A549 (cell line): ENCODE data around the gene SEPTIN2. TPM values are rescaled to one million over a fixed set of nuclear protein-coding genes. Genes with fewer than 3 reads are reported as not detected.

Source experiments
- ATAC-seq, 2 experiments: fragments of 200-7000 bp in 1 of 2; fragments of >200 bp in 1 of 2; cut with Nextera tagmentation in 1 of 2; cut with Tn5 transposase in 1 of 2; 3 replicates each; pipeline versions ENCODE4 v1.8.0 to v1.9.1; 2018 to 2020; ENCODE audit warnings: mild to moderate bottlenecking in 1 of 2, moderate library complexity in 1 of 2
- CTCF ChIA-PET: fragments of 300-600 bp; sonication (Branson Sonifier 250); formaldehyde crosslinking; extraction: SDS; loops from one replicate; lab custom pipeline; 2021; ENCODE audit warnings: antibody characterized with exemption, inconsistent platforms; lab: Yijun Ruan, JAX
- POLR2A ChIA-PET: fragments of 350-600 bp; formaldehyde crosslinking; extraction: SDS; loops from one replicate; lab custom pipeline; 2021; ENCODE audit warnings: antibody characterized with exemption, inconsistent platforms; lab: Yijun Ruan, JAX
- DNase-seq, 2 experiments: peaks; one replicate each; pipeline versions ENCODE4 v3.0.0 to v3.0.0-alpha.2; 2011 to 2016; ENCODE audit warnings: low read depth in 1 of 2, low spot score in 1 of 2
- FAIRE-seq: peaks from 2 replicates; lab custom pipeline; 2011; peaks lifted over from hg19 to GRCh38; lab: Jason Lieb, UNC
- H3K27ac ChIP-seq, 2 experiments: fragments of >200 bp; sonication (Bioruptor Twin); formaldehyde crosslinking; 3 replicates each; pipeline ENCODE4 v1.5.1; 2016 to 2017
- H3K4me1 ChIP-seq: fragments of >200 bp; sonication (Bioruptor Twin); formaldehyde crosslinking; 3 replicates; pipeline ENCODE4 v1.6.1; 2016
- H3K4me2 ChIP-seq: fragments of >200 bp; sonication (Bioruptor Twin); formaldehyde crosslinking; 3 replicates; pipeline ENCODE4 v1.6.1; 2016
- H3K4me3 ChIP-seq: fragments of >200 bp; sonication (Bioruptor Twin); formaldehyde crosslinking; 3 replicates; pipeline ENCODE4 v1.5.1; 2016
- H3K9me3 ChIP-seq: fragments of >200 bp; sonication (Bioruptor Twin); formaldehyde crosslinking; 3 replicates; pipeline ENCODE4 v1.6.1; 2016
- BCL3 ChIP-seq: fragments of >200 bp; sonication (Bioruptor Twin); formaldehyde crosslinking; IDR thresholded peaks from 3 replicates; pipeline ENCODE4 v1.6.1; 2016
- CBX8 ChIP-seq: fragments of 200-600 bp; sonication (generic); IDR thresholded peaks from 2 replicates; pipeline ENCODE4 v1.6.1; 2016
- EHF ChIP-seq: fragments of 250-450 bp; sonication (Bioruptor Pico); IDR thresholded peaks from 2 replicates; pipeline ENCODE4 v1.5.0; 2020; ENCODE audit warnings: mild to moderate bottlenecking
- FOSB ChIP-seq: fragments of 250-450 bp; sonication (Bioruptor Pico); IDR thresholded peaks from 2 replicates; pipeline ENCODE4 v1.5.0; 2020; ENCODE audit warnings: mild to moderate bottlenecking, moderate library complexity
- FOSL2 ChIP-seq, 2 experiments: fragments of 450-650 bp in 1 of 2; fragments of >200 bp in 1 of 2; sonication (Bioruptor Twin) in 1 of 2; formaldehyde crosslinking; IDR thresholded peaks; 2 replicates each; pipeline versions ENCODE4 v1.5.0 to v1.6.1; 2016 to 2020; ENCODE audit warnings: mild to moderate bottlenecking in 1 of 2, moderate library complexity in 1 of 2
- FOXS1 ChIP-seq: fragments of 250-450 bp; sonication (Bioruptor Pico); IDR thresholded peaks from 2 replicates; pipeline ENCODE4 v1.5.0; 2020; ENCODE audit warnings: mild to moderate bottlenecking, moderate library complexity
- GATA3 ChIP-seq: IDR thresholded peaks from 2 replicates; pipeline ENCODE4 v1.6.1; 2012; ENCODE audit warnings: borderline replicate concordance
- HDAC2 ChIP-seq: fragments of 200-600 bp; sonication (generic); IDR thresholded peaks from 2 replicates; pipeline ENCODE4 v1.6.1; 2016
- HES2 ChIP-seq: fragments of >200 bp; sonication (Bioruptor Twin); formaldehyde crosslinking; IDR thresholded peaks from 2 replicates; pipeline ENCODE4 v1.6.1; 2016
- HEYL ChIP-seq: fragments of 250-450 bp; sonication (Bioruptor Pico); IDR thresholded peaks from 2 replicates; pipeline ENCODE4 v1.8.0; 2021; ENCODE audit warnings: mild to moderate bottlenecking, moderate library complexity
- HOXB13 ChIP-seq: fragments of 250-450 bp; sonication (Bioruptor Pico); IDR thresholded peaks from 2 replicates; pipeline ENCODE4 v1.5.0; 2020; ENCODE audit warnings: low read depth, mild to moderate bottlenecking, moderate library complexity
- HOXB5 ChIP-seq: fragments of 250-450 bp; sonication (Bioruptor Pico); IDR thresholded peaks from 2 replicates; pipeline ENCODE4 v1.5.0; 2020; ENCODE audit warnings: mild to moderate bottlenecking, moderate library complexity
- JUNB ChIP-seq: fragments of >200 bp; sonication (Bioruptor Twin); formaldehyde crosslinking; IDR thresholded peaks from 2 replicates; pipeline ENCODE4 v1.6.1; 2016
- MAFK ChIP-seq: fragments of 450-650 bp; IDR thresholded peaks from 2 replicates; pipeline ENCODE4 v1.6.1; 2014; ENCODE audit not compliant: partially characterized antibody
- NFE2L2 ChIP-seq: fragments of 150-350 bp; conservative IDR thresholded peaks from 2 replicates; pipeline ENCODE4 v1.6.1; 2014; ENCODE audit warnings: low read length
- NPAS2 ChIP-seq: fragments of 250-450 bp; sonication (Bioruptor Pico); IDR thresholded peaks from 2 replicates; pipeline ENCODE4 v1.8.0; 2022; ENCODE audit warnings: mild to moderate bottlenecking, moderate library complexity, borderline replicate concordance
- PHF8 ChIP-seq: fragments of 200-600 bp; sonication (generic); IDR thresholded peaks from 2 replicates; pipeline ENCODE4 v1.6.1; 2016; ENCODE audit warnings: low read depth, mild to moderate bottlenecking, antibody characterized with exemption, moderate library complexity, borderline replicate concordance
- POLR2AphosphoS2 ChIP-seq: conservative IDR thresholded peaks from 2 replicates; pipeline ENCODE4 v1.6.1; 2012; ENCODE audit warnings: low read length, improper control_type of control experiment, inconsistent platforms
- RARB ChIP-seq: fragments of 250-450 bp; sonication (Bioruptor Pico); IDR thresholded peaks from 2 replicates; pipeline ENCODE4 v1.8.0; 2021; ENCODE audit warnings: mild to moderate bottlenecking, moderate library complexity
- REST ChIP-seq: fragments of 200-600 bp; sonication (generic); IDR thresholded peaks from 2 replicates; pipeline ENCODE4 v1.6.1; 2016; ENCODE audit warnings: antibody characterized with exemption, mild to moderate bottlenecking, moderate library complexity
- TP53 ChIP-seq: fragments of 250-450 bp; sonication (Bioruptor Pico); IDR thresholded peaks from 2 replicates; pipeline ENCODE4 v1.5.0; 2021; ENCODE audit warnings: mild to moderate bottlenecking, moderate library complexity
- WGBS: methylation state at CpG from one replicate; pipeline ENCODE4 v1.1.6; 2017; ENCODE audit errors: missing lambda C conversion rate; 5-methylcytosine and 5-hydroxymethylcytosine counted together
- polyA plus RNA-seq, 4 experiments: library from polyadenylated mRNA; depleted of rRNA in 3 of 4; stranded (reverse); fragments of >200 nt; fragmentation: RNase III in 1 of 4; extraction: RNeasy Plus Mini Kit Qiagen cat#74134 plus additional on column Dnase treatment in 1 of 4; gene quantifications; 2 replicates in 3 of 4; 3 replicates in 1 of 4; pipeline ENCODE4 v1.2.3, GENCODE V29; 2011 to 2017

SEPTIN2 gene
- polyA plus RNA-seq, 2 of the 4 experiments (the other 2 are of a cell fraction): 341 to 762 TPM

- Histone ChIP-seq H3K4me3 (peak overlapping the region; percentile 98), H3K27ac (peak overlapping the region; percentile 93 to 97), H3K4me2 (peak overlapping the region; percentile 87), H3K4me1 (peaks cover 34% of the 10 kb centered on the region; the same call in 2 of the 3 replicates), H3K9me3 (no peaks in the 10 kb centered on the region)
- no peak for DNase-seq
- TF ChIP-seq FOSB: no peak
- TF ChIP-seq NFE2L2: no peak
- no peak for TF ChIP-seq HOXB13 (CRISPR knock-in tag)
- no peak for TF ChIP-seq FOSL2 (IDR thresholded peaks at IDR 0.05)
- TF ChIP-seq FOSL2 (CRISPR knock-in tag; IDR thresholded peaks at IDR 0.05): no peak
- no peak for TF ChIP-seq HDAC2
- TF ChIP-seq JUNB: no peak
- TF ChIP-seq TP53 (CRISPR knock-in tag): no peak
- no peak for TF ChIP-seq FOXS1
- TF ChIP-seq HOXB5 (CRISPR knock-in tag): no peak
- TF ChIP-seq MAFK: no peak
- TF ChIP-seq NPAS2: no peak
- TF ChIP-seq BCL3: no peak
- TF ChIP-seq HES2: no peak
- TF ChIP-seq CBX8: no peak
- TF ChIP-seq RARB (CRISPR knock-in tag): no peak
- TF ChIP-seq PHF8: no peak
- TF ChIP-seq REST: no peak
- TF ChIP-seq POLR2AphosphoS2: no peak
- TF ChIP-seq HEYL (CRISPR knock-in tag): no peak
- TF ChIP-seq EHF (CRISPR knock-in tag): no peak
- no peak for FAIRE-seq
- ATAC-seq: peak; percentile 14 to 37; a peak in 5 of 6 replicates
- CTCF ChIA-PET: interaction anchor here (1.5 kb wide), 1 partner anchor 40 kb away, joined by 3 read pairs; no protein-coding TSS in a partner anchor
- POLR2A ChIA-PET: no interaction called here
- WGBS: 83% methylated on average over 19 of the region's 21 CpGs
Observed at GRCh38 chr2:241273210-241274020, 42.3 kb upstream of the SEPTIN2 start.

DNA sequence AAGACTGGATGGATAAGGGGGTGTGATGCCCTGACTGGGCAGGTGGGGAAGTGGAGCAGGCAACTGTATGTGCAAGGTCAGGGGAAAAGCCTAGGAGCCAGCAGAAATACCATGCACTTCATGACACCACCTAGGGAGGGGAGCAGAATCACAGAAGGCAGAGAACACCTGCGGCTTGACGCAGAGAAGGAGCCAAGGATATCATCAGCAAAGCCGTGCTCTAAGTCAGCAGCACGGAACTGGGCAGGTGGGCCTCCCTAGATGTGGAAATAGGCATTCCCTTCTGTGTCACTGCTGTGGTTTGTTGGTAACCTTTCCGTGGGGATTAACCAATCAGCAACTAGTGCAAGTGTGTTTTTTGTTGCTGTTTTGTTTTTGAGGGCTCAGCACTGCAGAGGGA is 41.6 kb upstream of the SEPTIN2 start:
- ATAC-seq: peak; percentile 22 to 35; a peak in 3 of 6 replicates
- peak in 1 of 2 experiments; percentile 18 for DNase-seq
- whole genome bisulfite sequencing: 83% methylated on average over 5 of the region's 5 CpGs
- TF ChIP-seq GATA3 (no peak), MAFK (peak; percentile 30)
- POLR2A ChIA-PET: no interaction called here
- Histone ChIP-seq H3K4me3 (no peak overlapping the region), H3K9me3 (no peaks in the 10 kb centered on the region), H3K4me2 (no peak overlapping the region), H3K27ac (no peak overlapping the region), H3K4me1 (peaks cover 31% of the 10 kb centered on the region; the same call in 2 of the 3 replicates)
- CTCF ChIA-PET: interaction anchor here (1.5 kb wide), 1 partner anchor 40 kb away, joined by 3 read pairs; no protein-coding TSS in a partner anchor
- no peak for FAIRE-seq
